HCT116 (cell line): Measurements from ENCODE around the gene NEK11. TPM values are rescaled to one million over a fixed set of nuclear protein-coding genes. Genes with fewer than 3 reads are reported as not detected.

ENCODE experiments used
- ATAC-seq: fragments of 200-7000 bp; cut with Tn5 transposase; 2 replicates; pipeline ENCODE4 v1.9.1; 2020; ENCODE audit warnings: mild to moderate bottlenecking, moderate library complexity
- BruUV-seq: library from RNA; stranded (reverse); fragments of 400-500 nt; replicated peaks from 2 replicates; lab custom pipeline; 2021; lab: Mats Ljungman, UMichigan
- CTCF ChIA-PET: fragments of 300-600 bp; sonication (Branson Sonifier 250); formaldehyde crosslinking; loops from one replicate; lab custom pipeline; 2021; ENCODE audit warnings: antibody characterized with exemption; lab: Charles Lee
- POLR2A ChIA-PET: fragments of 300-600, 350-600 bp; sonication (Branson Sonifier 250); formaldehyde crosslinking; loops from one replicate; lab custom pipeline; 2021; ENCODE audit warnings: antibody characterized with exemption; lab: Charles Lee
- RAD21 ChIA-PET, 2 experiments: fragments of 300-600 bp; sonication (Branson Sonifier 250); formaldehyde crosslinking; loops; one replicate each; lab custom pipeline; 2023; ENCODE audit warnings: low total read pairs in 2 of 2; ENCODE audit not compliant: uncharacterized antibody in 2 of 2, unreplicated experiment in 2 of 2, low non-redundant PET in 1 of 2; lab: Charles Lee
- DNase-seq: peaks from one replicate; pipeline ENCODE4 v3.0.0-alpha.2; 2010; ENCODE audit warnings: low read depth, low spot score
- H2AFZ ChIP-seq: fragments of 200-600 bp; shearing (Covaris generic), sonication (generic); 2 replicates; pipeline ENCODE4 v1.6.1; 2017; ENCODE audit warnings: low read depth, mixed run types, mixed read lengths, antibody characterized with exemption, low read length; ENCODE audit not compliant: poor library complexity, severe bottlenecking
- H3K27ac ChIP-seq: 2 replicates; pipeline ENCODE4 v1.5.1; 2012; ENCODE audit warnings: low read depth, low read length
- H3K27me3 ChIP-seq: fragments of 200-600 bp; sonication (generic); 2 replicates; pipeline ENCODE4 v1.6.1; 2016; ENCODE audit warnings: mixed run types, low read length, mixed read lengths; ENCODE audit not compliant: insufficient read depth
- H3K36me3 ChIP-seq, 2 experiments: fragments of 200-500 bp in 1 of 2; fragments of 200-600 bp in 1 of 2; sonication (Bioruptor generic) in 1 of 2; sonication (generic) in 1 of 2; 2 replicates each; pipeline versions ENCODE4 v1.5.1 to v1.6.1; 2014 to 2016; ENCODE audit warnings: low read length in 2 of 2, inconsistent platforms in 1 of 2, mixed read lengths in 1 of 2, mixed run types in 1 of 2; ENCODE audit not compliant: insufficient read depth in 2 of 2, control insufficient read depth in 1 of 2
- H3K4me1 ChIP-seq, 2 experiments: fragments of 200-600 bp in 1 of 2; sonication (generic) in 1 of 2; 2 replicates each; pipeline versions ENCODE4 v1.5.1 to v1.6.1; 2012 to 2017; ENCODE audit warnings: low read length in 2 of 2, inconsistent platforms in 1 of 2, mild to moderate bottlenecking in 1 of 2, mixed read lengths in 1 of 2, mixed run types in 1 of 2, moderate library complexity in 1 of 2; ENCODE audit not compliant: insufficient read depth in 2 of 2, control insufficient read depth in 1 of 2
- H3K4me2 ChIP-seq: fragments of 200-600 bp; sonication (generic); 2 replicates; pipeline ENCODE4 v1.6.1; 2017; ENCODE audit warnings: mixed run types, low read length, mixed read lengths
- H3K4me3 ChIP-seq, 2 experiments: fragments of 200-600 bp in 1 of 2; sonication (generic) in 1 of 2; replicated peaks in 1 of 2; 2 replicates each; pipeline ENCODE4 v1.5.1; 2011 to 2016; ENCODE audit warnings: low read length in 2 of 2, control low read depth in 1 of 2, low read depth in 1 of 2, mild to moderate bottlenecking in 1 of 2, mixed read lengths in 1 of 2, mixed run types in 1 of 2
- H3K79me2 ChIP-seq: fragments of 200-600 bp; sonication (generic); 2 replicates; pipeline ENCODE4 v1.6.1; 2017; ENCODE audit warnings: mild to moderate bottlenecking, mixed run types, low read length, moderate library complexity, mixed read lengths; ENCODE audit not compliant: insufficient read depth
- H3K9ac ChIP-seq: fragments of 200-600 bp; sonication (generic); 2 replicates; pipeline ENCODE4 v1.6.1; 2016; ENCODE audit warnings: low read length, mixed read lengths
- H3K9me2 ChIP-seq: fragments of 200-600 bp; sonication (generic), shearing (Covaris generic); 2 replicates; pipeline ENCODE4 v1.6.1; 2017; ENCODE audit warnings: mixed run types, mild to moderate bottlenecking, moderate library complexity; ENCODE audit not compliant: insufficient read depth
- H3K9me3 ChIP-seq, 2 experiments: fragments of 200-500 bp in 1 of 2; fragments of 200-600 bp in 1 of 2; sonication (Bioruptor generic) in 1 of 2; sonication (generic) in 1 of 2; 2 replicates each; pipeline ENCODE4 v1.6.1; 2014 to 2017; ENCODE audit warnings: low read length in 2 of 2, mixed read lengths in 2 of 2, inconsistent platforms in 1 of 2, low read depth in 1 of 2, mild to moderate bottlenecking in 1 of 2, mixed run types in 1 of 2, moderate library complexity in 1 of 2; ENCODE audit not compliant: control insufficient read depth in 1 of 2, insufficient read depth in 1 of 2
- H4K20me1 ChIP-seq: fragments of 200-600 bp; sonication (generic), shearing (Covaris generic); 2 replicates; pipeline ENCODE4 v1.6.1; 2017; ENCODE audit warnings: mixed run types, mild to moderate bottlenecking, moderate library complexity; ENCODE audit not compliant: insufficient read depth
- CEBPB ChIP-seq: IDR thresholded peaks from 2 replicates; pipeline ENCODE4 v1.6.1; 2012; ENCODE audit warnings: low read depth
- CTCF ChIP-seq, 3 experiments: fragments of 200-600 bp in 1 of 3; sonication (generic) in 1 of 3; IDR thresholded peaks in 2 of 3; conservative IDR thresholded peaks in 1 of 3; 2 replicates each; pipeline ENCODE4 v1.5.1; 2012 to 2017; ENCODE audit warnings: low read depth in 2 of 3, low read length in 2 of 3, antibody characterized with exemption in 1 of 3, borderline replicate concordance in 1 of 3, control low read depth in 1 of 3, mild to moderate bottlenecking in 1 of 3, mixed read lengths in 1 of 3, mixed run types in 1 of 3, moderate library complexity in 1 of 3; ENCODE audit not compliant: insufficient read depth in 1 of 3
- EGR1 ChIP-seq: IDR thresholded peaks from 2 replicates; pipeline ENCODE4 v1.6.1; 2012; ENCODE audit warnings: low read depth
- ELF1 ChIP-seq: IDR thresholded peaks from 2 replicates; pipeline ENCODE4 v1.6.1; 2012; ENCODE audit warnings: low read depth, borderline replicate concordance
- FOSL1 ChIP-seq: IDR thresholded peaks from 2 replicates; pipeline ENCODE4 v1.6.1; 2012; ENCODE audit warnings: low read depth
- SRF ChIP-seq: IDR thresholded peaks from 2 replicates; pipeline ENCODE4 v1.6.1; 2012; ENCODE audit warnings: low read depth
- intact Hi-C: fragments of 100-400 bp; cut with micrococcal nuclease; formaldehyde crosslinking; loops from 2 replicates; pipeline ENCODE4 v1.10.0; 2022
- total RNA-seq: library from RNA; stranded (reverse); gene quantifications from one replicate; pipeline ENCODE4 v1.2.1, GENCODE V29; 2021; ENCODE audit not compliant: unreplicated experiment
- TF ChIP-seq, protein P1 (sequence below): IDR thresholded peaks from 2 replicates; pipeline ENCODE4 v1.6.1; 2011; ENCODE audit warnings: mild to moderate bottlenecking, low read length, moderate library complexity; ENCODE audit not compliant: insufficient replicate concordance; ENCODE audit errors: extremely low read depth
- TF ChIP-seq, protein P2 (sequence below): IDR thresholded peaks from 2 replicates; pipeline ENCODE4 v1.6.1; 2012; ENCODE audit warnings: low read depth
- TF ChIP-seq, protein P3 (sequence below): IDR thresholded peaks from 2 replicates; pipeline ENCODE4 v1.6.1; 2012

The NEK11 gene
- total RNA-seq, 1 experiment from 2014 or later: 3.1 TPM

GRCh38 chr3:130981469-130981868 lies 45.2 kb upstream of the NEK11 start:
- intact Hi-C loops: no loop called here
- ATAC-seq (no peak), DNase-seq (no peak)
- Histone ChIP-seq H3K4me3 (no peak overlapping the region), H3K9me2 (no peaks in the 10 kb centered on the region), H2AFZ (no peak overlapping the region), H3K36me3 (peaks cover 0 to 9% of the 10 kb centered on the region in 2 experiments; a peak in 1 of 4 replicates), H3K27me3 (no peaks in the 10 kb centered on the region), H3K4me1 (no peaks in the 10 kb centered on the region), H3K79me2 (no peaks in the 10 kb centered on the region), H3K27ac (no peak overlapping the region), H3K9ac (no peak overlapping the region), H3K4me2 (no peak overlapping the region), H4K20me1 (no peaks in the 10 kb centered on the region), H3K9me3 (no peaks in the 10 kb centered on the region)
- TF ChIP-seq, protein P1, sequence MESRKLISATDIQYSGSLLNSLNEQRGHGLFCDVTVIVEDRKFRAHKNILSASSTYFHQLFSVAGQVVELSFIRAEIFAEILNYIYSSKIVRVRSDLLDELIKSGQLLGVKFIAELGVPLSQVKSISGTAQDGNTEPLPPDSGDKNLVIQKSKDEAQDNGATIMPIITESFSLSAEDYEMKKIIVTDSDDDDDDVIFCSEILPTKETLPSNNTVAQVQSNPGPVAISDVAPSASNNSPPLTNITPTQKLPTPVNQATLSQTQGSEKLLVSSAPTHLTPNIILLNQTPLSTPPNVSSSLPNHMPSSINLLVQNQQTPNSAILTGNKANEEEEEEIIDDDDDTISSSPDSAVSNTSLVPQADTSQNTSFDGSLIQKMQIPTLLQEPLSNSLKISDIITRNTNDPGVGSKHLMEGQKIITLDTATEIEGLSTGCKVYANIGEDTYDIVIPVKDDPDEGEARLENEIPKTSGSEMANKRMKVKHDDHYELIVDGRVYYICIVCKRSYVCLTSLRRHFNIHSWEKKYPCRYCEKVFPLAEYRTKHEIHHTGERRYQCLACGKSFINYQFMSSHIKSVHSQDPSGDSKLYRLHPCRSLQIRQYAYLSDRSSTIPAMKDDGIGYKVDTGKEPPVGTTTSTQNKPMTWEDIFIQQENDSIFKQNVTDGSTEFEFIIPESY: no peak
- TF ChIP-seq EGR1 (no peak), ELF1 (no peak), FOSL1 (no peak)
- ChIA-PET RAD21 (no interaction called here), CTCF (no interaction called here), POLR2A (no interaction called here)
- no TSS peak for BruUV-seq

DNA sequence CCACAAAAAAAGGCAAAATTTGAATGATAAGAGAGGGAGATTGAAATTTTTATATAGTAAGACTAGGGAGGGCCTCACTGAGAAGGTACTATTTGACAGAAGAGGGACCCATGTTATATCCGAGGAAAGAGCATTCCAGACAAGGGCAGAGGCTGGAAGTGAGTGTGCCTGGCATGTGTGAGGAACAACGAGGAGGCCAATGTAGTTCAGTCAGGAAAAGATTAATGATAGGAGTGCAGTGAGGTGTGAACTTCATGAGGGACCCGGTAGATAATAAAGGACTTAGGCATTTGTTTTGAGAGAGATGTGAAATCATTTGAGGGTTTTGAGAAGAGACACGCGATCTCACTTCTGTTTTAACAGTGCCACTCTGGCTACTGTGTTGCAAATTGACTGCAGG lies 36.4 kb upstream of the NEK11 start:
- no peak overlapping the region for H3K27ac ChIP-seq
- TF ChIP-seq, protein P2, sequence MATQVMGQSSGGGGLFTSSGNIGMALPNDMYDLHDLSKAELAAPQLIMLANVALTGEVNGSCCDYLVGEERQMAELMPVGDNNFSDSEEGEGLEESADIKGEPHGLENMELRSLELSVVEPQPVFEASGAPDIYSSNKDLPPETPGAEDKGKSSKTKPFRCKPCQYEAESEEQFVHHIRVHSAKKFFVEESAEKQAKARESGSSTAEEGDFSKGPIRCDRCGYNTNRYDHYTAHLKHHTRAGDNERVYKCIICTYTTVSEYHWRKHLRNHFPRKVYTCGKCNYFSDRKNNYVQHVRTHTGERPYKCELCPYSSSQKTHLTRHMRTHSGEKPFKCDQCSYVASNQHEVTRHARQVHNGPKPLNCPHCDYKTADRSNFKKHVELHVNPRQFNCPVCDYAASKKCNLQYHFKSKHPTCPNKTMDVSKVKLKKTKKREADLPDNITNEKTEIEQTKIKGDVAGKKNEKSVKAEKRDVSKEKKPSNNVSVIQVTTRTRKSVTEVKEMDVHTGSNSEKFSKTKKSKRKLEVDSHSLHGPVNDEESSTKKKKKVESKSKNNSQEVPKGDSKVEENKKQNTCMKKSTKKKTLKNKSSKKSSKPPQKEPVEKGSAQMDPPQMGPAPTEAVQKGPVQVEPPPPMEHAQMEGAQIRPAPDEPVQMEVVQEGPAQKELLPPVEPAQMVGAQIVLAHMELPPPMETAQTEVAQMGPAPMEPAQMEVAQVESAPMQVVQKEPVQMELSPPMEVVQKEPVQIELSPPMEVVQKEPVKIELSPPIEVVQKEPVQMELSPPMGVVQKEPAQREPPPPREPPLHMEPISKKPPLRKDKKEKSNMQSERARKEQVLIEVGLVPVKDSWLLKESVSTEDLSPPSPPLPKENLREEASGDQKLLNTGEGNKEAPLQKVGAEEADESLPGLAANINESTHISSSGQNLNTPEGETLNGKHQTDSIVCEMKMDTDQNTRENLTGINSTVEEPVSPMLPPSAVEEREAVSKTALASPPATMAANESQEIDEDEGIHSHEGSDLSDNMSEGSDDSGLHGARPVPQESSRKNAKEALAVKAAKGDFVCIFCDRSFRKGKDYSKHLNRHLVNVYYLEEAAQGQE: no peak
- TF ChIP-seq SRF (no peak), EGR1 (no peak), CEBPB (no peak), CTCF (IDR thresholded peaks at IDR 0.05 in 2 of 3, conservative IDR thresholded peaks at IDR 0.05 in 1 of 3; ENCODE audit: borderline replicate concordance in 1 of 3, insufficient read depth in 1 of 3, low read depth in 2 of 3, low read length in 2 of 3) (no peak)
- TF ChIP-seq, protein P3, sequence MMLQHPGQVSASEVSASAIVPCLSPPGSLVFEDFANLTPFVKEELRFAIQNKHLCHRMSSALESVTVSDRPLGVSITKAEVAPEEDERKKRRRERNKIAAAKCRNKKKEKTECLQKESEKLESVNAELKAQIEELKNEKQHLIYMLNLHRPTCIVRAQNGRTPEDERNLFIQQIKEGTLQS: no peak
- H3K27me3 ChIP-seq: no peaks in the 10 kb centered on the region
- H4K20me1 ChIP-seq: no peaks in the 10 kb centered on the region
- H3K9me3 ChIP-seq: no peaks in the 10 kb centered on the region
- ChIA-PET CTCF (no interaction called here), POLR2A (no interaction called here), RAD21 (no interaction called here)
- no peaks in the 10 kb centered on the region for H3K9me2 ChIP-seq
- DNase-seq: no peak
- H3K4me2 ChIP-seq: no peak overlapping the region
- peaks cover 3% of the 10 kb centered on the region; the same call in 1 of the 2 replicates for H3K79me2 ChIP-seq
- no peak overlapping the region for H3K4me3 ChIP-seq
- no TSS peak for BruUV-seq
- no peak overlapping the region for H2AFZ ChIP-seq
- H3K4me1 ChIP-seq: no peaks in the 10 kb centered on the region
- ATAC-seq: no peak
- no peaks in the 10 kb centered on the region for H3K36me3 ChIP-seq
- no peak overlapping the region for H3K9ac ChIP-seq
- intact Hi-C loops: no loop called here
